ENCODE measurements around the gene CCDC121. TPM values are rescaled to one million over a fixed set of nuclear protein-coding genes. Genes with fewer than 3 reads are reported as not detected.

Gene CCDC121
- total RNA-seq, 4 donors from 2014 or later, result 3.5 to 12.3 (median 7.3) TPM

GRCh38 chr2:27655155-27655951 is 26.5 kb upstream of the CCDC121 start:
- no peaks in the 10 kb centered on the region for H3K4me1 ChIP-seq
- H3K27me3 ChIP-seq, result no peaks in the 10 kb centered on the region
- TF ChIP-seq CTCF (IDR thresholded peaks at IDR 0.05), result no peak
- TF ChIP-seq POLR2A (IDR thresholded peaks at IDR 0.05), result no peak
- no peak for DNase-seq
- intact Hi-C loops (cut with DNase I; ENCODE audit: low total_unique reads), result no loop called here
- H3K36me3 ChIP-seq, result no peaks in the 10 kb centered on the region
- no peak overlapping the region for H3K27ac ChIP-seq
- no peak overlapping the region for H3K4me3 ChIP-seq
- H3K9me3 ChIP-seq, result no peaks in the 10 kb centered on the region

GRCh38 chr2:27653397-27653796 is 24.6 kb upstream of the CCDC121 start:
- H3K36me3 ChIP-seq, result no peaks in the 10 kb centered on the region

GRCh38 chr2:27652790-27653189 is 24.0 kb upstream of the CCDC121 start:
- Histone ChIP-seq H3K4me1 (no peaks in the 10 kb centered on the region), H3K27me3 (no peaks in the 10 kb centered on the region), H3K36me3 (no peaks in the 10 kb centered on the region), H3K27ac (no peak overlapping the region), H3K9me3 (no peaks in the 10 kb centered on the region), H3K4me3 (no peak overlapping the region)
- DNase-seq, result no peak
- TF ChIP-seq POLR2A (IDR thresholded peaks at IDR 0.05), result no peak
- TF ChIP-seq CTCF (IDR thresholded peaks at IDR 0.05), result no peak
- intact Hi-C loops (cut with DNase I; ENCODE audit: low total_unique reads), result no loop called here

More at GRCh38 chr2:27653397-27653796, 24.6 kb upstream of the CCDC121 start:
- TF ChIP-seq CTCF (IDR thresholded peaks at IDR 0.05) (no peak), POLR2A (IDR thresholded peaks at IDR 0.05) (no peak)
- intact Hi-C loops (cut with DNase I; ENCODE audit: low total_unique reads), result no loop called here
- H3K27me3 ChIP-seq, result no peaks in the 10 kb centered on the region
- no peaks in the 10 kb centered on the region for H3K4me1 ChIP-seq
- no peak overlapping the region for H3K4me3 ChIP-seq
- H3K27ac ChIP-seq, result no peak overlapping the region
- H3K9me3 ChIP-seq, result no peaks in the 10 kb centered on the region
- no peak for DNase-seq

- H3K27ac ChIP-seq, result no peak overlapping the region
- intact Hi-C loops (cut with DNase I; ENCODE audit: low total_unique reads), result no loop called here
- no peaks in the 10 kb centered on the region for H3K9me3 ChIP-seq
- no peaks in the 10 kb centered on the region for H3K4me1 ChIP-seq
- TF ChIP-seq POLR2A (IDR thresholded peaks at IDR 0.05) (no peak), CTCF (IDR thresholded peaks at IDR 0.05) (no peak)
- no peak for DNase-seq
- H3K4me3 ChIP-seq, result no peak overlapping the region
- no peaks in the 10 kb centered on the region for H3K27me3 ChIP-seq
- H3K36me3 ChIP-seq, result no peaks in the 10 kb centered on the region
Measured at GRCh38 chr2:27652341-27652740, 23.5 kb upstream of the CCDC121 start.

- Histone ChIP-seq H3K4me3 (no peak overlapping the region), H3K9me3 (no peaks in the 10 kb centered on the region), H3K4me1 (no peaks in the 10 kb centered on the region), H3K27ac (no peak overlapping the region), H3K36me3 (no peaks in the 10 kb centered on the region), H3K27me3 (no peaks in the 10 kb centered on the region)
- DNase-seq, result no peak
- TF ChIP-seq CTCF (IDR thresholded peaks at IDR 0.05) (no peak), POLR2A (IDR thresholded peaks at IDR 0.05) (no peak)
- intact Hi-C loops (cut with DNase I; ENCODE audit: low total_unique reads), result no loop called here
Measured at GRCh38 chr2:27651056-27651455, 22.2 kb upstream of the CCDC121 start.

Data from uterus (tissue), 4 donors.